Suprapubic skin (tissue), 4 donors: Measurements from ENCODE around the gene PIK3R4.

Experiments
- CTCF ChIP-seq, 2 donors: fragments of 200-600 bp in 1 of 2; fragments of 450-650 bp in 1 of 2; sonication (generic) in 1 of 2; IDR thresholded peaks; one replicate each; pipeline ENCODE4 v1.5.1; 2016 to 2019; ENCODE audit warnings: antibody characterized with exemption in 2 of 2, mild to moderate bottlenecking in 1 of 2, moderate library complexity in 1 of 2
- EP300 ChIP-seq: sonication (generic); formaldehyde crosslinking; IDR thresholded peaks from one replicate; pipeline ENCODE4 v1.6.1; 2017; ENCODE audit warnings: antibody characterized with exemption
- POLR2A ChIP-seq, 2 donors: fragments of 450-650 bp; IDR thresholded peaks; one replicate each; pipeline ENCODE4 v1.6.1; 2017; ENCODE audit warnings: antibody characterized with exemption in 2 of 2, mild to moderate bottlenecking in 2 of 2, moderate library complexity in 2 of 2
- POLR2AphosphoS5 ChIP-seq, 3 donors: sonication (generic); formaldehyde crosslinking; IDR thresholded peaks; one replicate each; pipeline ENCODE4 v1.6.1; 2017; ENCODE audit warnings: antibody characterized with exemption in 3 of 3

GRCh38 chr3:130645261-130645660 is 101.4 kb downstream of the PIK3R4 start:
- TF ChIP-seq POLR2A (IDR thresholded peaks at IDR 0.05) (no peak), CTCF (IDR thresholded peaks at IDR 0.05) (no peak), EP300 (no peak), POLR2AphosphoS5 (IDR thresholded peaks at IDR 0.05) (no peak)
